NB4 (cell line): ENCODE measurements around the gene CDKN2A.

ENCODE experiments used
- DNase-seq: peaks from one replicate; pipeline ENCODE4 v3.0.0; 2010; ENCODE audit warnings: low read depth
- H3K4me3 ChIP-seq: one replicate; pipeline ENCODE4 v1.5.1; 2011; ENCODE audit warnings: mild to moderate bottlenecking, low read depth, low read length, moderate library complexity
- MYC ChIP-seq: IDR thresholded peaks from 2 replicates; pipeline ENCODE4 v1.6.1; 2011; ENCODE audit warnings: low read depth, low read length
- POLR2A ChIP-seq: IDR thresholded peaks from 2 replicates; pipeline ENCODE4 v1.6.1; 2011; ENCODE audit warnings: mild to moderate bottlenecking; ENCODE audit not compliant: insufficient read length; ENCODE audit errors: extremely low read depth
- TF ChIP-seq, protein P1 (sequence below): IDR thresholded peaks from 2 replicates; pipeline ENCODE4 v1.6.1; 2011; ENCODE audit warnings: low read depth, low read length
- TF ChIP-seq, protein P2 (sequence below): IDR thresholded peaks from one replicate; pipeline ENCODE4 v1.5.1; 2012; ENCODE audit warnings: low read depth, low read length

Gene CDKN2A

DNA sequence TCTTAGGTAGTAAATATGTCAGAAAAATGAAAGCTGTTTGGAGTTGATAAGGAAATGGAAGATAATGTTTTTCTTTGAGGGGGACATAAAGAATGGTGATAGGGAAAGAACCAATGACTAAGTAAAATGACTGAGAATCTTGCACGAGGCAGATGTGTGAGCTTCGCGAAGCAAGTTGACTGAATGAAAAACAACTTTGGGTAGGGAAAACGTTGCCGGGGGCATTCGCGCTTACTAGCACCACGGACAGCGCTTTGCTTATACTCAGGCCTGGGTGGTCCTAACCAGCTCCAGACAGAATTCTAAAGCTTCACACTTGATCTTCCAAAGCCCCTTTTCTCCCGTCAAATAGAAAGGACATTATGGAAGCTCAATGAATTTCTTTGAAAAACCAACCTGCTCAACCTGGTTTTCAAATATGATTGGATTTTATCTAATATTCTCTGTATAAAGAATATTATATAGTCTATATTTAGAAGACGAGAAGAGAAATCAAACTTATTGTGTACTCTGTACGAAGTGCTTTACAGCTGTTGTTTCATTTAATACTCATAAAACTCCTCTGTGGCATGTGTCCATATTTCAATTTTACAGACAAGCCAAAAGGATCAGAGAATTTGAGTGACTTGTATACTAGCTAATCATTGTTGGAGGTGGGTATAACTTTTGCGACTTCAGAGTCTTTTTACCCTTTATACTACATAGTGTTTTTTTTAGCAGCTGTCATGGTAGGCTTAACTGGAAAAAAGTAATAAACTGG, 16.9 kb upstream of the CDKN2A start:
- H3K4me3 ChIP-seq = no peak overlapping the region
- no peak for DNase-seq
- TF ChIP-seq, protein P1, sequence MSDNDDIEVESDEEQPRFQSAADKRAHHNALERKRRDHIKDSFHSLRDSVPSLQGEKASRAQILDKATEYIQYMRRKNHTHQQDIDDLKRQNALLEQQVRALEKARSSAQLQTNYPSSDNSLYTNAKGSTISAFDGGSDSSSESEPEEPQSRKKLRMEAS = no peak
- TF ChIP-seq, protein P2, sequence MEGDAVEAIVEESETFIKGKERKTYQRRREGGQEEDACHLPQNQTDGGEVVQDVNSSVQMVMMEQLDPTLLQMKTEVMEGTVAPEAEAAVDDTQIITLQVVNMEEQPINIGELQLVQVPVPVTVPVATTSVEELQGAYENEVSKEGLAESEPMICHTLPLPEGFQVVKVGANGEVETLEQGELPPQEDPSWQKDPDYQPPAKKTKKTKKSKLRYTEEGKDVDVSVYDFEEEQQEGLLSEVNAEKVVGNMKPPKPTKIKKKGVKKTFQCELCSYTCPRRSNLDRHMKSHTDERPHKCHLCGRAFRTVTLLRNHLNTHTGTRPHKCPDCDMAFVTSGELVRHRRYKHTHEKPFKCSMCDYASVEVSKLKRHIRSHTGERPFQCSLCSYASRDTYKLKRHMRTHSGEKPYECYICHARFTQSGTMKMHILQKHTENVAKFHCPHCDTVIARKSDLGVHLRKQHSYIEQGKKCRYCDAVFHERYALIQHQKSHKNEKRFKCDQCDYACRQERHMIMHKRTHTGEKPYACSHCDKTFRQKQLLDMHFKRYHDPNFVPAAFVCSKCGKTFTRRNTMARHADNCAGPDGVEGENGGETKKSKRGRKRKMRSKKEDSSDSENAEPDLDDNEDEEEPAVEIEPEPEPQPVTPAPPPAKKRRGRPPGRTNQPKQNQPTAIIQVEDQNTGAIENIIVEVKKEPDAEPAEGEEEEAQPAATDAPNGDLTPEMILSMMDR = no peak
- TF ChIP-seq POLR2A (no peak), MYC (no peak)

DNA sequence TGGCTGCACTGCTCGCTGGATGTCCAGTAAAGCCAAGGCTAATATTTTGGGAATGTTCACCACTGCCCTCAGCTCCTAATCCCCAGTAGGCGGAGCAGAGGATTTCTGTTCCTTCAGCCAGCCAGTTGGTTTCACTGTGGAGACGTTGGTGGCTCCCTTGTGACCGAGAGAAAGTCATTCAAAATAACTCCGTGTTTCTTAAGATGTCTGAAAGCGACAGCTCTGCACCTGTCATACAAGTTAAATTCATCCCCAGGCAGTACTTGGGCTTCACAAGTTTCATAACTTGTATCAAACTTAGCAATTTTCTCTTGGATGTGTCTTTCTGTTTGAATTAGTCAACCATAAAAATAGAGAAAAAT, 15.3 kb upstream of the CDKN2A start:
- no peak overlapping the region for H3K4me3 ChIP-seq
- DNase-seq = no peak
- TF ChIP-seq, protein P1 = no peak
- TF ChIP-seq MYC = no peak
- no peak for TF ChIP-seq POLR2A
- TF ChIP-seq, protein P2 = no peak

DNA sequence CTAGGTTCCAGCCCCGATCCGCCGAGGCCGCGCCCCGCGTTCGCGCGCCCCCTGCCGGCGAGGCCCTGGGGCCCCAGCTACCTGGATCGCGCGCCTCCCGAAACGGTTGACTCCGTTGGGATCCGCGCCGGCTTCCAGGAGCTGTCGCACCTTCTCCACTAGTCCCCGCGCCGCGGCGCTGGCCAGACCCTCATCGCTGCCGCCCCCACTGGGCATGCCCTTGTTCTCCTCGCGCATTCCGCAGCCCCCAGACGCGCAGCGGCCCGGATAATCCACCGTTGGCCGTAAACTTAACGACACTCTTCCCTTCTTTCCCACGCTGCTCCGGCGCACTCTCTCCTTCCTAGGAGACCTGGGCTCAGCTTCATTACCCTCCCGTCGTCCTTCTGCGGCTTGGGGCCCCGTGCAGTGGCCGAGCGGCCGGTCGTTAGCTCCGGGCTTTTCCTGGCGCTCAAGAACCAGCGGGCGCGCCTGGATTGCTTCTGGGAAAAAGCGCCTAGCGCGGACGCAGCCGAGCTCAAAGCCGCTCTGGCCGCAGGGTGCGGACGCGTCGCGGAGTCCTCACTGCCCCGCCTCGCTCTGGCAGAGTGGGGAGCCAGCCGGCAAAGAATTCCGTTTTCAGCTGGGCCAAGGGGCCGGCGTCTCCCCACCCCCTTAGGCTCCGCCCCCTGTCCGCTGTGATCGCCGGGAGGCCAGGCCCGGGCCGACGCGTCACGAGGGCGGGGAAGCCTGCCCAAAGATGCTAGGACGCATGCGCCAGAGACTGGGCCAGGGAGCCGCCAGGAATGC, 14.7 kb upstream of the CDKN2A start, which contains the start of gene CDKN2B:
Gene CDKN2B (minus strand): TSS at position 589 of the 789 bp plus-strand sequence. CDS start 352 bp downstream, at position 237.
- no peak for DNase-seq
- TF ChIP-seq POLR2A (no peak), MYC (no peak)
- TF ChIP-seq, protein P1 = no peak
- TF ChIP-seq, protein P2 = no peak
- H3K4me3 ChIP-seq = no peak within 1 kb of the TSS

DNA sequence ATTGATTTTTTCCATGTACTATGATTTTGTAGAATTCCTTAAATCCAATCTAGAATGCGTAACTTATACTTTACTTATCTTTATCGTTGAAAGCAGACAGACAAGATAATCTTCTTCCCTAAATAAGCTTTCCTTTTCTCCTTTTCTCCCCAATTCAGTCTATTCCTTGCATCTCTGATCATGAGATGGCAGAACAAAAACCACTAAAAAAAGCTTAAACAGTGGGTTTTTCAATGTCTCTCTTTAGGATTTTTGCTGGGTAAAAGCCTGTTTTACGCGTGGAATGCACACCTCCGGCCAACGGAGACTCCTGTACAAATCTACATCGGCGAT, 14.2 kb upstream of the CDKN2A start:
- TF ChIP-seq, protein P2 = no peak
- no peak for TF ChIP-seq MYC
- TF ChIP-seq, protein P1 = no peak
- TF ChIP-seq POLR2A = no peak
- DNase-seq = no peak
- H3K4me3 ChIP-seq = no peak overlapping the region

DNA sequence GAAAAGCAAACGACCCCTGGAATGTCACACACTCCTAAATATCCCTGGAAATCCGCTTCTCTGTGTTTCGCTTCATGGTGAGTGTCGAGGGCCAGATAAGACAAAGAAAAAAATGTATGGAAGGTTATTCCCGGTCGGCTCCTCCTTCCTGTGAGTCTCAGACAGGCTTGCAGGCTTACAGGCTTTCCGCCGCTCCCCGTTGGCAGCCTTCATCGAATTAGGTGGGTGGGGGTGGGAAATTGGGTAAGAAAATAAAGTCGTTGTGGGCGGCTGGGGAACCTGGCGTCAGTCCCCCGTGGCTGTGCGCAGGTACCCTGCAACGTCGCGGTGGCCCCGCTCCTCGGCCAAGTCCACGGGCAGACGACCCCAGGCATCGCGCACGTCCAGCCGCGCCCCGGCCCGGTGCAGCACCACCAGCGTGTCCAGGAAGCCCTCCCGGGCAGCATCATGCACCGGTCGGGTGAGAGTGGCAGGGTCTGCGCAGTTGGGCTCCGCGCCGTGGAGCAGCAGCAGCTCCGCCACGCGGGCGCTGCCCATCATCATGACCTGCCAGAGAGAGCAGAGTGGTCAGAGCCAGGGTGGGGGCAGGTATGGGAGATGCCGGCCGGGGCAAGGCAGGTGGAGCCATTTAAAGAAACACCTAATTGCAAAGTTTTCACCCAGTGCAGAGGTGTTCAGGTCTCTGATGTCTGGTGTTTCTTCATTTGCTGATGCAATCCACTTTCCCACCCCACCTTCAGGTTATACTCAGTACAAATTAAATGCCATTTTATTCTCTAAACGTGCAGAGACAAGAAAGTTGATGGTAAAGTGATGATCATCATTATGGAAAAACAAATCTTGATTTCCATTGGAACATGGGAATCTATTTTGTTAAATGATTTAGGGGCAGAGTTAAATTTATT, 11.8 kb upstream of the CDKN2A start:
- no peak for DNase-seq
- no peak overlapping the region for H3K4me3 ChIP-seq
- TF ChIP-seq MYC (no peak), POLR2A (no peak)
- TF ChIP-seq, protein P1 = no peak
- TF ChIP-seq, protein P2 = no peak
